Measurements from ENCODE around the gene TBCEL. TPM values are rescaled to one million over a fixed set of nuclear protein-coding genes. Genes with fewer than 3 reads are reported as not detected.

The TBCEL gene
- total and polyA plus RNA-seq, 7 donors, result 2.9 to 19.2 (median 8.0) TPM

DNA sequence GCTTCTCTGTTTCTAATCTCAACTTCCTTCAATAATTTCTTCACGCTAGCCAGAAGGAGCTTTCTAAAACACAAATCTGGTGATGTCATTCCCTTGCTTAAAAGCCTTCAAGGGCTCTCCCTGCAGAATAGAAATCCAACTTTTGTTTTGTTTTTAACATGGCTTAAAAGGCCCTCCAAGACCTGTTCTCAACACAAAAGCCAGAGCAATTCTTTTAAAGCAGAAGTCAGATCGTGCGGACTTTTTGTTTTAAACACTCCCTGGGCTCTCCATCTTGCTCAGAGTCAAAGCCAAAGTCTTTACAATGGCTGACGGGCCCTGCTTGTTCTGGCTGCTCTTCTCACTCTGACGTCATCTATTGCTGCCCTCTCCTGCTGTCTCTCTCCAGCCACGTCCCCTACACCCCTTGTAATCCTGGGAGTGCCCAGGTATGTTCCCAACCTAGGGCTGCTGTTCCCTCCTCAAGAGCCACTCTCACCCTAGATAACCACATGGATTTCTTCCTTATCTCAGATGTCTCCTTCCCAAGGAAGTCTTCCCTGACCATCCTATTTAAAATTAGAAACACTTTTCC lies 99.7 kb downstream of the TBCEL start:
- DNase-seq, result no peak
- TF ChIP-seq, protein P1, sequence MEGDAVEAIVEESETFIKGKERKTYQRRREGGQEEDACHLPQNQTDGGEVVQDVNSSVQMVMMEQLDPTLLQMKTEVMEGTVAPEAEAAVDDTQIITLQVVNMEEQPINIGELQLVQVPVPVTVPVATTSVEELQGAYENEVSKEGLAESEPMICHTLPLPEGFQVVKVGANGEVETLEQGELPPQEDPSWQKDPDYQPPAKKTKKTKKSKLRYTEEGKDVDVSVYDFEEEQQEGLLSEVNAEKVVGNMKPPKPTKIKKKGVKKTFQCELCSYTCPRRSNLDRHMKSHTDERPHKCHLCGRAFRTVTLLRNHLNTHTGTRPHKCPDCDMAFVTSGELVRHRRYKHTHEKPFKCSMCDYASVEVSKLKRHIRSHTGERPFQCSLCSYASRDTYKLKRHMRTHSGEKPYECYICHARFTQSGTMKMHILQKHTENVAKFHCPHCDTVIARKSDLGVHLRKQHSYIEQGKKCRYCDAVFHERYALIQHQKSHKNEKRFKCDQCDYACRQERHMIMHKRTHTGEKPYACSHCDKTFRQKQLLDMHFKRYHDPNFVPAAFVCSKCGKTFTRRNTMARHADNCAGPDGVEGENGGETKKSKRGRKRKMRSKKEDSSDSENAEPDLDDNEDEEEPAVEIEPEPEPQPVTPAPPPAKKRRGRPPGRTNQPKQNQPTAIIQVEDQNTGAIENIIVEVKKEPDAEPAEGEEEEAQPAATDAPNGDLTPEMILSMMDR (IDR thresholded peaks at IDR 0.05), result no peak
- Histone ChIP-seq H3K27me3 (ENCODE audit: insufficient read depth in 3 of 3, low read length in 2 of 3) (no peaks in the 10 kb centered on the region), H3K36me3 (ENCODE audit: insufficient read depth in 1 of 2, low read depth in 1 of 2) (no peaks in the 10 kb centered on the region), H3K9me3 (no peaks in the 10 kb centered on the region), H3K4me3 (no peak overlapping the region), H3K4me1 (no peaks in the 10 kb centered on the region), H3K27ac (no peak overlapping the region)
- ATAC-seq, result no peak
- intact Hi-C loops (cut with DNase I), result no loop called here
- 67 to 76% (median 72%) methylated on average over 6 of the region's 6 CpGs for WGBS, 3 donors

DNA sequence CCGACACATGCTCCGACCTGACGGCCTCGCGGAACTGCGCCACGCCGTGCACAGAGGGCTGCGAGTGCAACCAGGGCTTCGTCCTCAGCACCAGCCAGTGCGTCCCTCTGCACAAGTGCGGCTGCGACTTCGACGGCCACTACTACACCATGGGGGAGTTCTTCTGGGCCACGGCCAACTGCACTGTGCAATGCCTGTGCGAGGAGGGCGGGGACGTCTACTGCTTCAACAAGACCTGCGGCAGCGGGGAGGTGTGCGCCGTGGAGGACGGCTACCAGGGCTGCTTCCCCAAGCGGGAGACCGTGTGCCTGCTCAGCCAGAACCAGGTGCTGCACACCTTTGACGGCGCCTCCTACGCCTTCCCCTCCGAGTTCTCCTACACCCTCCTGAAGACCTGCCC lies 103.9 kb downstream of the TBCEL start:
- H3K4me3 ChIP-seq, result no peak overlapping the region
- no peaks in the 10 kb centered on the region for H3K36me3 ChIP-seq (ENCODE audit: insufficient read depth in 1 of 2, low read depth in 1 of 2)
- no peaks in the 10 kb centered on the region for H3K4me1 ChIP-seq
- intact Hi-C loops (cut with DNase I), result no loop called here
- no peak for ATAC-seq
- H3K27ac ChIP-seq, result no peak overlapping the region
- no peaks in the 10 kb centered on the region for H3K9me3 ChIP-seq
- H3K27me3 ChIP-seq (ENCODE audit: insufficient read depth in 3 of 3, low read length in 2 of 3), result no peaks in the 10 kb centered on the region
- 97% methylated on average over 30 of the region's 30 CpGs for WGBS, 3 donors
- no peak for DNase-seq
- TF ChIP-seq, protein P1 (IDR thresholded peaks at IDR 0.05), result no peak

DNA sequence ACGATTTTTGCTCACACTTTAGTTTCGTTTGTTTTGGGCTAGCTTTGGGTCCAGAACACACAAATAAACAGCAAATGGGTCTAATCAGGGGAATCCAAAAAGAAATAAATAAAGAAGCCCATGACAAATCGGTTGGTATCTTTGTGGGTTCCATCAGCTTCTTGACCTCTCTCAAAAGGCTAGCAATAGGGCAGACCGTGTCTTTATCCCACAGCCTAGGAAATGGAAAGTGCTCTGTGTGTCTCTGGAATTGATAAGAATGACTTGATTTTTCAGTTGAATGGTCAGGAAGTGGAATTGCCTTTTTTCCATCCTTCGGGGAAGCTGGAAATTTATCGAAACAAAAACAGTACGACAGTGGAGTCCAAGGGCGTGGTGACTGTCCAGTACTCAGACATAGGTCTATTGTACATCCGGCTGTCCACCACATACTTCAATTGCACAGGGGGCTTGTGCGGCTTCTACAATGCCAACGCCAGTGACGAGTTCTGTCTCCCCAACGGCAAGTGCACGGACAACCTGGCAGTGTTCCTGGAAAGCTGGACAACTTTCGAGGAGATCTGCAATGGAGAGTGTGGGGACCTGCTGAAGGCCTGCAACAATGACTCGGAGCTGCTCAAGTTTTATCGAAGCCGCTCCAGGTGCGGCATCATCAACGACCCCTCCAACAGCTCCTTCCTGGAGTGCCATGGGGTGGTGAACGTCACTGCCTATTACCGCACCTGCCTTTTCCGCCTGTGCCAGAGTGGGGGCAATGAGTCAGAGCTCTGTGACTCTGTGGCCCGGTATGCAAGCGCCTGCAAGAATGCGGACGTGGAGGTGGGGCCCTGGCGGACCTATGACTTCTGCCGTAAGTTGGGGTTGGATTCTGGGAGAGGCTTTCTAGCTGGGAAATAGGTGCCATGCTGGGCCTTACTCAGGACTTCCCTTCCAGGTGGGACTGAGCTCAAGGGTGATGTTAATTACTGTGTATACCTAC lies 105.7 kb downstream of the TBCEL start:
- Histone ChIP-seq H3K36me3 (ENCODE audit: insufficient read depth in 1 of 2, low read depth in 1 of 2) (no peaks in the 10 kb centered on the region), H3K27me3 (ENCODE audit: insufficient read depth in 3 of 3, low read length in 2 of 3) (no peaks in the 10 kb centered on the region), H3K27ac (no peak overlapping the region), H3K9me3 (no peaks in the 10 kb centered on the region), H3K4me1 (no peaks in the 10 kb centered on the region), H3K4me3 (no peak overlapping the region)
- DNase-seq (no peak), ATAC-seq (no peak)
- 94 to 95% (median 95%) methylated on average over 29 of the region's 29 CpGs for WGBS, 3 donors
- intact Hi-C loops (cut with DNase I), result no loop called here
- TF ChIP-seq, protein P1 (IDR thresholded peaks at IDR 0.05), result no peak

DNA sequence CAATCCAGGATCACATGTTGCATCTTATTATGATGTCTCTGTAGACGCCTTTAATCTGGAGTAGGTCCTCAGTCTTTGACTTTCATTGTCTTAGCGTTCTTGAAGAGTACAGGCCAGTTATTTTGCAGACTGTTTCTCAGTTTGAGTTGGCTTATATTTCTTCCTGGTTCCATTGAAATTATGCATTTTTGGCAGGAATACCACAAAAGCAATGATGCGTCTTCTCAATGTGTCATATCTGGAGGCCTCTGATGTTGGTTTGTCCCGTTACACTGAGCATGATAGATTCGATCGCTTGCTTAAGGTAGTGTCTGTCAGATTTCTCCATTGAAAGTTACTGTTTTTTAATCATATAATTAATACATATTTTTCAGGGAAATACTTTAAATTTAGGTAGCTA lies 107.8 kb downstream of the TBCEL start:
- H3K9me3 ChIP-seq, result no peaks in the 10 kb centered on the region
- no peaks in the 10 kb centered on the region for H3K4me1 ChIP-seq
- no peak for DNase-seq
- H3K4me3 ChIP-seq, result no peak overlapping the region
- 89 to 94% (median 91%) methylated on average over 6 of the region's 6 CpGs for WGBS, 3 donors
- no peaks in the 10 kb centered on the region for H3K27me3 ChIP-seq (ENCODE audit: insufficient read depth in 3 of 3, low read length in 2 of 3)
- no peaks in the 10 kb centered on the region for H3K36me3 ChIP-seq (ENCODE audit: insufficient read depth in 1 of 2, low read depth in 1 of 2)
- TF ChIP-seq, protein P1 (IDR thresholded peaks at IDR 0.05), result no peak
- intact Hi-C loops (cut with DNase I), result no loop called here
- ATAC-seq, result no peak
- H3K27ac ChIP-seq, result no peak overlapping the region

All from psoas muscle (tissue), 8 donors.